Activated CD8-positive, alpha-beta memory T cell treated with anti-CD3 and anti-CD28 coated beads, Interleukin-2, amount 10 ng/mL, durations not matched to agents 7 days and 5 days (primary cell): Measurements from ENCODE around the gene OR2J3. TPM values are rescaled to one million over a fixed set of nuclear protein-coding genes. Genes with fewer than 3 reads are reported as not detected.
"Not testable (repeated sequence)": the region's sequence is repeated elsewhere in the genome, so short reads cannot be mapped to it uniquely, and the experiment has no call there.

ENCODE experiments used
- ATAC-seq: fragments of 150-1000 bp; cut with Tn5 transposase; one replicate; pipeline ENCODE4 v1.10.0; 2021; ENCODE audit warnings: moderate library complexity
- CTCF ChIA-PET: fragments of 350-600 bp; sonication (Branson Sonifier 250); formaldehyde crosslinking; loops from one replicate; lab custom pipeline; 2021; ENCODE audit warnings: antibody characterized with exemption; lab: Charles Lee
- DNase-seq: peaks from one replicate; pipeline ENCODE4 v3.0.0-alpha.2; 2020
- H3K27ac Mint-ChIP-seq: one replicate; pipeline ENCODE4 v1.8.0; 2021; ENCODE audit warnings: mild to moderate bottlenecking, mixed read lengths
- H3K27me3 Mint-ChIP-seq: one replicate; pipeline ENCODE4 v1.8.0; 2021; ENCODE audit warnings: mixed read lengths
- H3K36me3 Mint-ChIP-seq: one replicate; pipeline ENCODE4 v1.8.0; 2021; ENCODE audit warnings: mild to moderate bottlenecking, mixed read lengths
- H3K4me1 Mint-ChIP-seq: one replicate; pipeline ENCODE4 v1.8.0; 2021; ENCODE audit warnings: mixed read lengths
- H3K4me3 Mint-ChIP-seq: one replicate; pipeline ENCODE4 v1.8.0; 2021; ENCODE audit warnings: mild to moderate bottlenecking, moderate library complexity, mixed read lengths
- H3K9me3 Mint-ChIP-seq: one replicate; pipeline ENCODE4 v1.8.0; 2022; ENCODE audit warnings: low read depth, mixed read lengths
- total RNA-seq, 2 experiments: library from RNA; stranded (reverse); gene quantifications; one replicate each; pipeline ENCODE4 v1.2.3, GENCODE V29; 2021

Gene OR2J3
- not detected for total RNA-seq

DNA sequence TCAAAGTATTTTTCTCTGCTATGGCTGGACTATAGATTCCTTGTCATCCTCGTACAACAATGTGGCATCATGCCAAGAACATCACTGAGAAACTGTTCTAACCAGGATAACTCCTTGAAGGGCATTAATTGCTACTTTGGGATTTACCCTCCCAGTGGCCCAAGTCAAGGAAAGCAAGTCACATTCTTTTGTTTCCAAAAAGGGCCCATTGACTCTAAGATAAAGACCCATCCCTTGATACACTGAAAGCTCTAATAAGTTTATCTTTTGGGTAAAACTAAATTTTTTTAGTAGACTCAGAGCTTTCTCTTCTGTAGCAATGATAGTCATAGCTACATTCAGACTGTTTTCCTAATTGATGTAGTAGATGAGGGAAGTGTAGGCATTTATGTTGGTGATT, at the start of gene OR2J3:
OR2J3 (plus strand) TSS at position 301 of the 400 bp plus-strand sequence. CDS start 3,833 bp downstream, outside the sequence.
- Mint-ChIP-seq H3K27ac (no peak within 1 kb of the TSS), H3K4me3 (no peak within 1 kb of the TSS), H3K4me1 (no peaks in the 10 kb centered on the region), H3K9me3 (no peaks in the 10 kb centered on the region), H3K36me3 (no peaks in the 10 kb centered on the region), H3K27me3 (peaks cover 29% of the 10 kb centered on the region)
- CTCF ChIA-PET, result no interaction called here
- DNase-seq (no peak), ATAC-seq (no peak)

DNA sequence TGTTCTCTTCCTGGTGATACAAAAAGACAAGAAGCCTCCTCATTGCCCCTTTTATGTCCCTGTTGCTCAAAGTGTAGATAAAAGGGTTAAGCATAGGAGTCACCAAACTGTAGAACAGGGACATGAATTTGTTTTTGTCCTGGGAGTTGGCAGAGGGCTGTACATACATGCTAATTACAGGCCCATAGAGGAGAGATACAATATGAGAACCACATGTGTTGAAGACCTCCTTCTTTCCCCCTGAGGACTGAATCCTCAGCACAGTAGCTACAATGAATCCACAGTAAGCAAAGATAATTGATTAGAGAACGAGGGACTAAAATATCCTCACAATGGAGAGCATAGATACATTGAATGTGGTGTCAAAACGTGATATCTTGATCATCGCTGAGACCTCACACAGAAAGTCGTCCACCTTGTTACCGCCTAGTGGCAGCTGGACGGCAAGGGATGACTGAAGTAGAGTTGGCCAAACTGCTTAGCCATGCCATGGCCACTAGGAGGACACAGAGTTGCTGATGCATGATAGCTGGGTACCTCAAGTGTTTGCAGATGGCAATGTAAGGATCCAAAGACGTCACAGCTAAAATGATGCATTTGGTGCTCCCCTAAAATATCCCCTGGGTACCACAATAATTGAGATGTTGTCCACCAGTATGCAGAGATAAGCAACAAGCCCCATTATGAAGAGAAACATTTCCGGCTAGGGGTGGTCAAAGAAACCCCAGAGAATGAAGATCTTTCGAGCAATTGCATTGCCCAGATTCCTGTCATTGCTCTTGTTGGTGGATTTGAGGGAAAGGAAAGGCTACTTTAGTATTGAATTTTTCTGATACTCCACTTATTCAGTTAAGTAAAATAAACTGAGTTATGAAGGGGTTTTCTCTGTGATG, 35.8 kb upstream of the OR2J3 start:
- H3K9me3 Mint-ChIP-seq, result no peaks in the 10 kb centered on the region
- CTCF ChIA-PET, result no interaction called here
- H3K4me3 Mint-ChIP-seq, result no peak overlapping the region
- ATAC-seq (no peak), DNase-seq (no peak)
- H3K27ac Mint-ChIP-seq, result no peak overlapping the region
- no peaks in the 10 kb centered on the region for H3K36me3 Mint-ChIP-seq
- H3K4me1 Mint-ChIP-seq, result no peaks in the 10 kb centered on the region
- peaks cover 28% of the 10 kb centered on the region for H3K27me3 Mint-ChIP-seq

DNA sequence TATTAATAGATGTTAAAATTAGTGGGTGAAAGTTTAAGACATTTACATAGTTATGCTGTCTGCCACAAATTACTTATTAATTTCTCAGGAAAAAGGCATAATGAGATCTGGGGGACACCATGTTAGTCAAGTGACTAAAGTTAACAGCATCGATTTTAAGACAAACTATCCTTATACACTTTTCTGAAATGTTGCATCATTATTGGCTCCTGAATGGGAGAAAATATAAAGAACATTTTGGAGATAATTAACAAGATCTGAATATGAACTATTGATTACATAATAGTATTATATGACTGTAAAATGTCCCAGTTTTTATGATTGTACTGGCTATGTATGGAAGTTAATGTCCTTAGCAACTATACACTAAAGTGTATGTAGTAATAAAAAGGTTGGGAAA, 28.7 kb upstream of the OR2J3 start:
- ATAC-seq, result no peak

DNA sequence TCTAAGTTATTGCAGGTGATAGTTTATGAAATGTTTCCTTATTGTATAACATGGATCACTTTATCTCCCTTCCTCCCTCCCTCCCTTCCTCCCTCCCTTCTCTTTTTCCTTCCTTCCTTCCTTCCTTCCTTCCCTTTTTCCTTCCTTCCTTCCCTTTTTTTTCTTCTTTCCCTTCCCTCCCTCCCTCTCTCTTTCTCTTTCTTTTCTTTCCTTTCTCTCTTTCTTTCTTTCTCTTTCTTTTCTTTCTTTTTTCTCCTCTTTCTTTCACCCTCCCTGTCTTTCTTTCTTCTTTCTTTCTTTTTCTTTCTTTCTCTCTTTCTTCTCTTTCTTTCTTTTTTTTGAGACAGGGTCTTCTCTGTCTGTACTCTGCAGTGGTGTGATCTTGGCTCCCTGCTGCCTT, 26.5 kb upstream of the OR2J3 start:
- Mint-ChIP-seq H3K4me1 (no peaks in the 10 kb centered on the region), H3K4me3 (no peak overlapping the region), H3K36me3 (no peaks in the 10 kb centered on the region), H3K27me3 (peaks cover 7% of the 10 kb centered on the region), H3K27ac (no peak overlapping the region), H3K9me3 (no peaks in the 10 kb centered on the region)
- no peak for DNase-seq
- CTCF ChIA-PET, result no interaction called here
- no peak for ATAC-seq

More for the DNA sequence above, 28.7 kb upstream of the OR2J3 start:
- DNase-seq, result no peak
- CTCF ChIA-PET, result no interaction called here
- Mint-ChIP-seq H3K27me3 (peaks cover 13% of the 10 kb centered on the region), H3K9me3 (no peaks in the 10 kb centered on the region), H3K4me1 (no peaks in the 10 kb centered on the region), H3K4me3 (no peak overlapping the region), H3K36me3 (no peaks in the 10 kb centered on the region), H3K27ac (no peak overlapping the region)

DNA sequence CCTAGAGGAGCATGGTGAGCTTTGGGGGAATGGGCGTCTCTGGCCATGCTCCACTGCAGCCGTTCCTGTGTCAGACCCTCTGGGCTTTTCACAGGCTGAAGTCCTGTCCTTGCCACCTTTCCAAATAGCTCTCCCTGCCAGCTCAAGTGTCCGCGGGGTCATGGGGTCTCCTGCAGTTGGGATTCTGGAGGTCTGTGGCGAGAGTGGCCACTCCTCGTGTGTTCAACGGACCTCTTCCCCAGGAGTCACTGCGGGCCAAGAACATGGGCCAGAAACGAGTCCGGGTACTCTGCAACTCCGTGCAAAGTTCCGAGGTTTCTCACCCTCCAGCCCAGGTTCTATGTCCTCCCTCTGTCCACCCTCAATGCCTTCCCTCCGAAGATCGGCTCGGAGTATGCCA, 25.4 kb upstream of the OR2J3 start:
- Mint-ChIP-seq H3K27ac (no peak overlapping the region), H3K27me3 (peaks cover 3% of the 10 kb centered on the region), H3K4me1 (no peaks in the 10 kb centered on the region), H3K4me3 (no peak overlapping the region), H3K9me3 (no peaks in the 10 kb centered on the region), H3K36me3 (no peaks in the 10 kb centered on the region)
- no peak for DNase-seq
- no peak for ATAC-seq
- CTCF ChIA-PET, result no interaction called here

DNA sequence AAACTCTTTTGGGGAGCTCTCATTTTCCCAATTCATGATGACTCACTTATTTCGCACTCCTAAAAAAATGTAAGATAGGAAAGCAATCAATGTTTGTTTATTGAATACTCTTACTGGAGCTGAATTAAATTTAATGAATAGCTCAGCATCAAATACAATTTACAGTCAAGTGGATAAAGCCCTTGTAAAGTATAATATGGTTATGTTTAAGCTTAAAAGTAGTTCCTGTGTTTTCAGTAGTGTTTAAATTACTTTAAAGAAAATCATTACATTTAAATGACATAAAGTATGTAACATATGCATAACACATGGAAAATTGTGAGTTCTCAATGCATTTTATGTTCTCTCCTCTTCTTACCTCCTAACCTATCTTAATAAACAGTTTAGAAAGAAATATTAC, 20.6 kb upstream of the OR2J3 start, which contains the start of gene OR2B3:
OR2B3 (minus strand) TSS at position 101 of the 400 bp plus-strand sequence; CDS start at position 36, 65 bp downstream.
- CTCF ChIA-PET, result no interaction called here
- H3K4me3 Mint-ChIP-seq, result no peak within 1 kb of the TSS
- H3K36me3 Mint-ChIP-seq, result no peaks in the 10 kb centered on the region
- H3K9me3 Mint-ChIP-seq, result no peaks in the 10 kb centered on the region
- ATAC-seq (no peak), DNase-seq (no peak)
- H3K4me1 Mint-ChIP-seq, result no peaks in the 10 kb centered on the region
- peaks cover 14% of the 10 kb centered on the region for H3K27me3 Mint-ChIP-seq
- H3K27ac Mint-ChIP-seq, result no peak within 1 kb of the TSS

DNA sequence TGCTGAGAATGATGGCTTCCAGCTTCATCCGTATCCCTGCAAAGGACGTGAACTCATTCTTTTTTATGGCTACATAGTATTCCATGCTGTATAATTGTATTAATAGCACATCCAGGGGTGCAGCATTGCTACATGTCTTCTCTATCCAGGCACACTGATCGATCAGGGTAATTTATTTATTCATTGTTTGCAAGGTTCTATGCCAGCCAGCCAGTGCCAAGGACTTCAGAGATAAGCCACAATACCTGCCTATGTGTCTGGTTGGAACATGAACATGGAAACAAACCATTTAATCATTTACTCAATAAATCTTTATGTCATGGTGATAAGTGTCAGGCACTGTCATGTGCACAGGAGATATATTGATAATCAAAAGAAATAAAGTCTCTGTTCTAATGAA, 14.9 kb upstream of the OR2J3 start:
- H3K36me3 Mint-ChIP-seq, result no peaks in the 10 kb centered on the region
- DNase-seq (no peak), ATAC-seq (no peak)
- peaks cover 18% of the 10 kb centered on the region for H3K27me3 Mint-ChIP-seq
- H3K27ac Mint-ChIP-seq, result no peak overlapping the region
- no peaks in the 10 kb centered on the region for H3K9me3 Mint-ChIP-seq
- CTCF ChIA-PET, result no interaction called here
- H3K4me3 Mint-ChIP-seq, result no peak overlapping the region
- H3K4me1 Mint-ChIP-seq, result no peaks in the 10 kb centered on the region

DNA sequence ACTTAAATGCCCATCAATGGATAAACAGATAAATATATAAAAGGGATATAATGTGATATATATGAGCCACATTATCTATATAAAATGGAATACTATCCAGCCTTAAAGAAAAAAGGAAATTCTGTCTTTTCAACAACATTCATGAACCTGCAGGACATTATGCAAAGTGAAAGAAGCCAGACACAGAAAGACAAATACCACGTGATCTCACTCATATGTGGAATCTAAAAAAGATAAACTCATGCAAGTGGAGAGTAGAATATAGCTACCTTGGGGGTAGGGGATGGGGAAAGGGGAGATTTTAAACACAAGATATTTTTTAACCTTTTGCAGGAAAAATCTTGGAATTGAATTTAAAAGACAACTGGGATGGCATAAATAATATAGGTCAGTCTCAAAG, 10.1 kb upstream of the OR2J3 start:
- Mint-ChIP-seq H3K27me3 (peaks cover 19% of the 10 kb centered on the region), H3K4me3 (no peak overlapping the region), H3K4me1 (no peaks in the 10 kb centered on the region), H3K27ac (no peak overlapping the region), H3K9me3 (no peaks in the 10 kb centered on the region), H3K36me3 (no peaks in the 10 kb centered on the region)
- CTCF ChIA-PET, result no interaction called here
- ATAC-seq (no peak), DNase-seq (no peak)

DNA sequence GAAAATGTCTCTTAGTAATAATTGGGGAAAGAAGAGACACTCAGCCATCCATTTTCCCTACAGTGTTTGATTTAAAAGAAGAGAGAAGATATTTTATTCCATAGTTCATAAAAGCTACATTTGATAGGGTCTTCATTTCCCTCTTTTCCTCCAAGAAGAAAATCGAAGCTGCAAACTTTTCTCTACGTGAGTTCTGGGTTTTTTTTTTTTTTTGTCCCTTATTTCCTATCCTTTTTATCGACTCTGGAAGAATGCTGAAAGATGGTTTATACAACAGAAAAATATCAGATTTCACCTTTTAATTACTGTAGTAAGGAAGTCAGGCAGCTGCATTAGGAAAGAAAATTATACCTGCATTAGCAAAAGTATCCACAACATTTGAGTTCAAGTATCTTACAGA, 8.7 kb upstream of the OR2J3 start, which contains the start of gene OR2J1:
OR2J1 (plus strand) TSS at position 301 of the 400 bp plus-strand sequence. CDS start 1,453 bp downstream, outside the sequence.
- H3K4me3 Mint-ChIP-seq, result no peak within 1 kb of the TSS
- H3K9me3 Mint-ChIP-seq, result no peaks in the 10 kb centered on the region
- no peak for ATAC-seq
- no peaks in the 10 kb centered on the region for H3K36me3 Mint-ChIP-seq
- CTCF ChIA-PET, result no interaction called here
- no peaks in the 10 kb centered on the region for H3K4me1 Mint-ChIP-seq
- H3K27ac Mint-ChIP-seq, result no peak within 1 kb of the TSS
- H3K27me3 Mint-ChIP-seq, result peaks cover 19% of the 10 kb centered on the region
- DNase-seq, result no peak

DNA sequence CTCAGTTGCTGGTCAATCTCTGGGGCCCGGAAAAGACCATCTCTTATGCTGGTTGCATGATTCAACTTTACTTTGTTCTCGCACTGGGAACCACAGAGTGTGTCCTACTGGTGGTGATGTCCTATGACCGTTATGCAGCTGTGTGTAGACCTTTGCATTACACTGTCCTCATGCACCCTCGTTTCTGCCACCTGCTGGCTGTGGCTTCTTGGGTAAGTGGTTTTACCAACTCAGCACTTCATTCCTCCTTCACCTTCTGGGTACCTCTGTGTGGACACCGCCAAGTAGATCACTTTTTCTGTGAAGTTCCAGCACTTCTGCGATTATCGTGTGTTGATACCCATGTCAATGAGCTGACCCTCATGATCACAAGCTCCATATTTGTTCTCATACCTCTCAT, 4.3 kb downstream of the OR2J3 start:
- DNase-seq (no peak), ATAC-seq (no peak)
- peaks cover 27% of the 10 kb centered on the region for H3K27me3 Mint-ChIP-seq
- H3K4me1 Mint-ChIP-seq, result no peaks in the 10 kb centered on the region
- no peaks in the 10 kb centered on the region for H3K36me3 Mint-ChIP-seq
- no peak overlapping the region for H3K4me3 Mint-ChIP-seq
- CTCF ChIA-PET, result no interaction called here
- no peak overlapping the region for H3K27ac Mint-ChIP-seq
- H3K9me3 Mint-ChIP-seq, result no peaks in the 10 kb centered on the region

DNA sequence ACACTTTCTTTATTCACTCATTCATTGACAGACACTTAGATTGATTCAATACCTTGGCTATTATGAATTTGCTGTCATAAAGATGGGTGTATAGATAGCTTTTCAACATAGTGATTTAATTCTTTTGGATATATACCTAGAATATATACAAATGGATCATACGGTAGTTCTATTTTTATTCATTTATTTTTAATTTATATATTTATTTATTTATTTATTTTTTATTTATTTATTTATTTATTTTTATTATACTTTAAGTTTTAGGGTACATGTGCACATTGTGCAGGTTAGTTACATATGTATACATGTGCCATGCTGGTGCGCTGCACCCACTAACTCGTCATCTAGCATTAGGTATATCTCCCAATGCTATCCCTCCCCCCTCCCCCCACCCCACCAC, 7.1 kb downstream of the OR2J3 start:
- H3K27ac Mint-ChIP-seq, H3K36me3 Mint-ChIP-seq, CTCF ChIA-PET, H3K9me3 Mint-ChIP-seq, H3K4me1 Mint-ChIP-seq, H3K4me3 Mint-ChIP-seq, DNase-seq, ATAC-seq: not testable (repeated sequence)
- peaks cover 13% of the 10 kb centered on the region for H3K27me3 Mint-ChIP-seq

DNA sequence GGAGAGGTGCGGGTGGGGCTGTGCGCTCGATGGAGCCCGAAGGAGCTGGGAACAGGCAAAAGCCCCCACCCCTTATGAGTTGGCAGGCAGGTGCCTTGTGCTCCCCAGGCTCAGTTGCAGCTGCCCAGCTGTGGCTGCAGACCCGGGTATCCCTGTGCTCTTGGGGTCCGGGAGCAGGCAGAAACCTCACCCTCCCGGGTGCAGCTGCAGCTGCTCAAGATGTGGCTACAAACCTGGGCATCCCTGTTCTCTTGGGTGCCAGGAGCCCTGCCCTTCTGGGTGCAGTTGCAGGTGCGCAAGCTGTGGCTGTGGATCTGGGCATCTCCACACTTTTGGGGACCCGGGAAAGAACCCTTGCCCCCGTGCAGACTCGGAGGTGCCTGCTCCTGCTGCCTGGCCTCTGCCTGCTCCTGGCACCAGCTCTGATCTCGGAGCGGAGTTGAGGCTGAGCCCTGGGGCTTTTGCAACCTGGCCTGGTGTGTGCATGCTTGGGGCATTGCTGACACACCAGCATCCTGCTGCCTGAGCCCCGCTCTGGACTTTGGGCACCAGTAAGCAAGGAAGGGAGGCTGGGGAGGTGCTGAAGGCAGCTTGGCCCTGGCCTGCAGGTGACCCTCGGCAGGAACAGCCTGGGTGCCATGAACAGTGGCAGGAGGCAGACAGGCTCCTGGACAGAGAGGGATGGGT, 21.6 kb downstream of the OR2J3 start:
- no peaks in the 10 kb centered on the region for H3K36me3 Mint-ChIP-seq
- no peak overlapping the region for H3K27ac Mint-ChIP-seq
- H3K27me3 Mint-ChIP-seq, result peaks cover 23% of the 10 kb centered on the region
- no peak for DNase-seq
- CTCF ChIA-PET, result no interaction called here
- no peak for ATAC-seq
- H3K4me3 Mint-ChIP-seq, result no peak overlapping the region
- H3K9me3 Mint-ChIP-seq, result no peaks in the 10 kb centered on the region
- H3K4me1 Mint-ChIP-seq, result no peaks in the 10 kb centered on the region

DNA sequence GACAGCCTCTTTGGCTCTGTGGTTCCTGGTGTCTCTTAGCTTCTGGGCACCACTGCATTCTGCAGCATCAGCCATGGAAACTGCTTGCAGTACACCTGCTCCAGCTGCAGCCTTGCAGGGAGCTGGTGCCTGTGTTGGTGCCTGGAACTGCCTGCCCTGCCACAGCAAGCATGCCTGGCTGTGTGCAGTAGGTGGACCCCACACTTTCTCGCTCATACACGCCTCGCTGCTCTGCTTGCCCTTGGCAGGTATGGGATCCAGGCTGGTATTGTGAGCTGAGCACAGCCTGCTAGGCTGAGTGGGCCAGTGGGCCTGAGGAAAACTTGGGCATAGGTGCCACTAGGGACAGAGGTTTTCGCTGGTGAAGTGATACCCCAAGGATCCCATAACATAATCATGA, 22.8 kb downstream of the OR2J3 start:
- Mint-ChIP-seq H3K9me3 (no peaks in the 10 kb centered on the region), H3K4me3 (no peak overlapping the region), H3K36me3 (no peaks in the 10 kb centered on the region), H3K27me3 (peaks cover 25% of the 10 kb centered on the region), H3K27ac (no peak overlapping the region), H3K4me1 (no peaks in the 10 kb centered on the region)
- DNase-seq (no peak), ATAC-seq (no peak)
- CTCF ChIA-PET, result no interaction called here

DNA sequence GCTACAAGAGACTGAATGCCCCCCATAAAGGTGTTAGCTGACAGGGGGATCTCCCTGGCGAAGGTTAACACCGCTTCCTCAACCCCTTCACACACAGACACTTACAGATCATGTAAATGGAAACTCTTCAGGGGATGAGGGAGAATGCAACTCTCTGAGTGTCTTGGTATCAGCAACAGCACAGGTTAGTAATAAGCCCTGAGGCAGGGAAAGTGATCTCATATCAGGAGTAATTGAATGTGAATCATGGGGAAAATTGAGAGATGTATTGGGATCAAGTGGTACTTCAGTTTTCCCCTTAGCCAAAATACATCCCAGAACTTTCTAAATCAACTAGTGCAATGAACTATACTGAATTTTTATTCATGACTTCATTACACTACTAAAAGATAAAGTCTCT, 23.8 kb downstream of the OR2J3 start:
- DNase-seq (no peak), ATAC-seq (no peak)
- H3K36me3 Mint-ChIP-seq, result no peaks in the 10 kb centered on the region
- no peak overlapping the region for H3K27ac Mint-ChIP-seq
- H3K4me1 Mint-ChIP-seq, result no peaks in the 10 kb centered on the region
- no peak overlapping the region for H3K4me3 Mint-ChIP-seq
- CTCF ChIA-PET, result no interaction called here
- no peaks in the 10 kb centered on the region for H3K9me3 Mint-ChIP-seq
- peaks cover 25% of the 10 kb centered on the region for H3K27me3 Mint-ChIP-seq
